ENCODE measurements around the gene SLC47A1. TPM values are rescaled to one million over a fixed set of nuclear protein-coding genes. Genes with fewer than 3 reads are reported as not detected.

The SLC47A1 gene
- total and polyA plus RNA-seq, 9 of the 15 experiments (the other 6 are each of a cell fraction or from before 2014, with no cell fraction given): not detected

DNA sequence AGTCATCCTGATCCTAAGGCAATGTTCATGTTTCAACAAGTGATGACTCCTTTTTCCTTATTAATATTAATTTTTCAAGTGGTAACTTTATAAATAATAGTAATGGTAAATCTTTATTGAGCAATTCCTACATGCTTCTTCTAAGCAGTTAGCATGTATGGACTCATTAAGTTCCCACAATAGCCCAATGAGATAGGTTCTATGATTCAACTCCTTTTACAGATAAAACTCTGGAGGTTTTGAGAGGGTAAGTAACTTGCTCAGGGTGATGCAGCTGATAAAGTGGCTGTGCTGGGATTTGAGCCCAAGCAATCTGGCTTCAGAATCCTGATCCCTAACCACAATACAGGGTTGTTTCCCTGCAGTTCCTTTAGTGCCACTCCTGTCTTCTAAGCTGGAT, 25.3 kb downstream of the SLC47A1 start:
- Histone ChIP-seq H3K4me1 (replicated peaks in 1 of 2; ENCODE audit: control insufficient read depth in 2 of 2, insufficient read depth in 2 of 2, low read length in 2 of 2) (no peaks in the 10 kb centered on the region), H3K9me1 (ENCODE audit: control insufficient read depth, insufficient read depth, low read length) (no peaks in the 10 kb centered on the region), H3K9ac (ENCODE audit: insufficient read depth in 1 of 2, low read depth in 2 of 2, low read length in 2 of 2) (no peak overlapping the region), H3K79me2 (ENCODE audit: control insufficient read depth, insufficient read depth, low read length) (no peaks in the 10 kb centered on the region), H2AFZ (ENCODE audit: low read depth, low read length) (no peak overlapping the region), H3K9me3 (replicated peaks; ENCODE audit: control insufficient read depth, insufficient read depth, low read depth, low read length) (no peaks in the 10 kb centered on the region), H4K20me1 (replicated peaks; ENCODE audit: control insufficient read depth, insufficient read depth, low read length) (no peaks in the 10 kb centered on the region), H3K27ac (ENCODE audit: extremely low read depth, low read depth, low read length) (no peak overlapping the region), H3K36me3 (ENCODE audit: control insufficient read depth, insufficient read depth, low read length) (no peaks in the 10 kb centered on the region), H3K4me2 (ENCODE audit: insufficient read depth, low read length) (no peak overlapping the region), H3K4me3 (no peak overlapping the region), H3K27me3 (ENCODE audit: control insufficient read depth in 2 of 2, insufficient read depth in 2 of 2, low read length in 2 of 2) (peaks cover 0 to 20% of the 10 kb centered on the region in 2 experiments; a peak in 2 of 5 replicates)
- no peak for DNase-seq (ENCODE audit: extremely low read depth in 1 of 4, low spot score in 3 of 4)
- BruUV-seq (replicated peaks): no TSS peak
- TF ChIP-seq, protein P1, sequence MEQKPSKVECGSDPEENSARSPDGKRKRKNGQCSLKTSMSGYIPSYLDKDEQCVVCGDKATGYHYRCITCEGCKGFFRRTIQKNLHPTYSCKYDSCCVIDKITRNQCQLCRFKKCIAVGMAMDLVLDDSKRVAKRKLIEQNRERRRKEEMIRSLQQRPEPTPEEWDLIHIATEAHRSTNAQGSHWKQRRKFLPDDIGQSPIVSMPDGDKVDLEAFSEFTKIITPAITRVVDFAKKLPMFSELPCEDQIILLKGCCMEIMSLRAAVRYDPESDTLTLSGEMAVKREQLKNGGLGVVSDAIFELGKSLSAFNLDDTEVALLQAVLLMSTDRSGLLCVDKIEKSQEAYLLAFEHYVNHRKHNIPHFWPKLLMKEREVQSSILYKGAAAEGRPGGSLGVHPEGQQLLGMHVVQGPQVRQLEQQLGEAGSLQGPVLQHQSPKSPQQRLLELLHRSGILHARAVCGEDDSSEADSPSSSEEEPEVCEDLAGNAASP (IDR thresholded peaks at IDR 0.05): no peak
- no peak for TF ChIP-seq RBM17 (IDR thresholded peaks at IDR 0.05; ENCODE audit: borderline replicate concordance, low read depth, low read length)
- intact Hi-C loops (cut with micrococcal nuclease): no loop called here
- FAIRE-seq: no peak
- ChIA-PET POLR2A (no interaction called here), CTCF (ENCODE audit: low intra/inter-chr PET ratio) (no interaction called here)
- in situ Hi-C loops (cut with MboI): no loop called here
- no peak for ATAC-seq

DNA sequence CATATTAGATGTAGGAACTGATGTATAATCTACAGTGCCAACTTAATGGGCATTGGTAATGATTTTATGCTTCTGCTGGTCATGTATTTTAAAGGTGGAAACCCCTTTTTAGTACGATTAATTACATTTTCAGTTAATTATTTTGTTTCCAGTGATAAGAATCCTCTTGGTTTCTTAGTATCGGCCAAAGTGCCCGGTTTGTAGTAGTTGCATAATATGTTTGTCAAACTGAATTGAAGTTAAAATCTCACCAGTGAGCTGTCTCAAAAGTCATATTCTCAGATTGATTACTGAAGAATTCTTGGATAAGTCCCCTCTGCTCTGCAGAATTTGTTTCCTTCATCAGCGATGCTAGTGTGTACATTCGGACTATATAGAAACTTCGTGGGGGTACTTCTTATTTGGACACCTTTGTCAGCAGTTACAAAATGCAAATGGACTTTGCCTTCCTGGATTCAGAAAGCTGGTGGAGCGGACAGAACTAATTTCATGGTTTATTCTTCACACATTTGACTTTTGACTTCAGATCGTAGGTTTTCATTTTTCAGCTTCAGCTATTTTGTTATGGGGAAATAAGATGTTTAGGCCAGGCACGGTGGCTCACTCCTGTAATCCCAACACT, 28.2 kb downstream of the SLC47A1 start:
- no peak overlapping the region for H3K27ac ChIP-seq (ENCODE audit: extremely low read depth, low read depth, low read length)
- no peak overlapping the region for H2AFZ ChIP-seq (ENCODE audit: low read depth, low read length)
- intact Hi-C loops (cut with micrococcal nuclease) (no loop called here), in situ Hi-C loops (cut with MboI) (no loop called here)
- ATAC-seq (no peak), DNase-seq (ENCODE audit: extremely low read depth in 1 of 4, low spot score in 3 of 4) (no peak), FAIRE-seq (no peak)
- POLR2A ChIA-PET: no interaction called here
- CTCF ChIA-PET (ENCODE audit: low intra/inter-chr PET ratio): no interaction called here
- no TSS peak for BruUV-seq (replicated peaks)
- H3K79me2 ChIP-seq (ENCODE audit: control insufficient read depth, insufficient read depth, low read length): no peaks in the 10 kb centered on the region
- H3K4me1 ChIP-seq (replicated peaks in 1 of 2; ENCODE audit: control insufficient read depth in 2 of 2, insufficient read depth in 2 of 2, low read length in 2 of 2): no peaks in the 10 kb centered on the region
- no peaks in the 10 kb centered on the region for H3K9me3 ChIP-seq (replicated peaks; ENCODE audit: control insufficient read depth, insufficient read depth, low read depth, low read length)
- H3K27me3 ChIP-seq (ENCODE audit: control insufficient read depth in 2 of 2, insufficient read depth in 2 of 2, low read length in 2 of 2): peaks cover 0 to 8% of the 10 kb centered on the region in 2 experiments; a peak in 3 of 5 replicates
- 1% methylated on average over 9 of the region's 9 CpGs for WGBS (ENCODE audit: insufficient coverage, low coverage, missing lambda C conversion rate)
- H3K4me3 ChIP-seq: no peak overlapping the region
- H3K36me3 ChIP-seq (ENCODE audit: control insufficient read depth, insufficient read depth, low read length): no peaks in the 10 kb centered on the region
- H3K9me1 ChIP-seq (ENCODE audit: control insufficient read depth, insufficient read depth, low read length): no peaks in the 10 kb centered on the region
- H3K4me2 ChIP-seq (ENCODE audit: insufficient read depth, low read length): no peak overlapping the region
- no peaks in the 10 kb centered on the region for H4K20me1 ChIP-seq (replicated peaks; ENCODE audit: control insufficient read depth, insufficient read depth, low read length)
- no peak overlapping the region for H3K9ac ChIP-seq (ENCODE audit: insufficient read depth in 1 of 2, low read depth in 2 of 2, low read length in 2 of 2)
- TF ChIP-seq TRIM24 (IDR thresholded peaks at IDR 0.05) (no peak), CCAR2 (IDR thresholded peaks at IDR 0.05; ENCODE audit: low read depth, low read length) (no peak)

Measured in K562 (cell line).